ENCODE measurements around the gene CRISP2.

The CRISP2 gene

GRCh38 chr6:49653942-49654341, 59.4 kb downstream of the CRISP2 start:
- DNase-seq: no peak

GRCh38 chr6:49653438-49653837, 59.9 kb downstream of the CRISP2 start:
- DNase-seq: no peak

GRCh38 chr6:49651239-49651638, 62.1 kb downstream of the CRISP2 start:
- no peak for DNase-seq

GRCh38 chr6:49649988-49650387, 63.4 kb downstream of the CRISP2 start:
- no peak for DNase-seq

- DNase-seq: no peak
Measured at GRCh38 chr6:49648036-49648435, 65.3 kb downstream of the CRISP2 start.

GRCh38 chr6:49647476-49647875, 65.9 kb downstream of the CRISP2 start:
- DNase-seq: no peak

DNA sequence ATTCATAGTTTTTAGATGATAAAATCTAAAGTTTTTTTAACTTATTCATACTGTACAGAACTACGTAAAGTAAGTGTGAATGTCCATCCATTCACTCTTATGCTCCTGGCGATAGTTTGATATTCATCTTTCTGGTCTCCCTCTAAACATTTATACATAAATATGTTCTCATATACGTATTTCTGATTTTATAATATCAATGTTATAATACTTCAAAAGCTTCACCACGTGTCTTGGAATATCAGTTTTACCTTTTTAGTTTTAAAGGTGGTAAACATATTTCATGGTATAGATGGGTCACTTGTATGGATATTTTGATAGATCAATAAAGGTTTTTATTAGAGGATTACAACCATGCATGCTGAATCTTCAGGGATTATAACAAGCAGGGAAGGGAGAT, 66.4 kb downstream of the CRISP2 start:
- no peak for DNase-seq

DNA sequence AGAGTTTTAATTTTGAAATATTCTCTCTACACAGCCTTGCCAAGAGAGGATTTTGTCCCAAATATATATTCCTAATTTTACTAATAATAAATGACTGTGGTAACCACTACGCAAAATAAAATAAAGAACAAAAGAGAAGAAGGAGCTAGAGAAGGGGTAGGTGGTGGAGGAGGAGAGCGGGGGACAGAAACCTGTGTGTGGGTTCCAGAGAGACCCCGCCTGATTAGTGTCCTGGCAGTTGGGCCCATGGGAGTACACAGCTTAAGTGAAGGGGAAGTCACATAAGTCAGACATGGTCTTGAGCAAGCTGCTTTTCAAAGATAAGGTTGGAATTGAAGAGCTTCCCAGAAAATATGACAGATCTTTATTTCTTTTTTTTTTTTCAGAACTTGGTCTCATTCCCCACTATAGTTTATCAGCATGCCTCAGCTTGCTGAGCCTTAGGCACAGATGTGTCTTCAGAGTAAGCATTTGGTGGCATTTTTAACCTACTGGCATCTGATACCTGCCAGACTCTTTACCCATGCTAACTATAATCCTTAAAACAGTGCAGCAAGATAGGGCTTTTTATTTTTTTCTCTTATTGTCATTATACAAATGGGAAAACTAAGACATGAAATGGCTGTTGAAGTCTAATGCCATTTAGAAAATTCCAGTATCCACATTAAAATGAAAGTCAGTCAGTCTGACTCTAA, 67.1 kb downstream of the CRISP2 start:
- no peak for DNase-seq

- no peak for DNase-seq
Measured at GRCh38 chr6:49645139-49645538, 68.2 kb downstream of the CRISP2 start.
